Body of pancreas (tissue), 4 donors: Measurements from ENCODE around the gene DPH1.

ENCODE experiments used
- POLR2A ChIP-seq, 3 donors: fragments of 450-650 bp; IDR thresholded peaks; one replicate each; pipeline ENCODE4 v1.6.1; 2016; ENCODE audit warnings: antibody characterized with exemption in 3 of 3, mild to moderate bottlenecking in 2 of 3
- TF ChIP-seq, protein P1 (sequence below), 7 experiments: fragments of 450-650 bp in 4 of 7; fragments of 200-600 bp in 3 of 7; sonication (generic) in 3 of 7; IDR thresholded peaks; one replicate each; pipeline ENCODE4 v1.5.1; 2016 to 2019; ENCODE audit warnings: antibody characterized with exemption in 7 of 7

DNA sequence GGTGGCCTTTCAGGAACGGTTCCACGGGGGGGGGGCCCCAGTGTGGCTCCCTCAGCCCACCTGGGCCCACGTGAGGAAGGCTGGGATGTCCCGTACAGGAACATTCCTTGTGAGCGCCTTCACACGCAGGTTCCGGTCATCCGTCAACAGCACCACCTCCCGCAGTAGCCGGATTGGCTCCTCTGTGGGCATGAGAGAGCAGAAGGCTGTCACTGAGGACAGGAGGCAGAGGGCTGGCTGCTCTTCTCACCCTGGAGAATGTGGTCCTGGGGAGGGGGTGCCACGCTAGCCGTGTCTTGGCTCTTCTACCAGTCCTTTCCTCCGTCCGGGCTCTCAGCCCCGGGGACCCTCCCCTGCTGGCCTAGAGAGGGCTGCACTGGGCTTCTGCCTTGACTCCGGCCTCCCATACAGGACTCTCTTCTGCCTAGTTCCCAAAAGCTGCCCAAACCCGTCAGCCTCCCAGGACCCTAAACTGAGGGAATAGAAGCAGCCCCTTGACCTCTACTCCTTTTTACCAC, 31.5 kb downstream of the DPH1 start:
- TF ChIP-seq, protein P1, sequence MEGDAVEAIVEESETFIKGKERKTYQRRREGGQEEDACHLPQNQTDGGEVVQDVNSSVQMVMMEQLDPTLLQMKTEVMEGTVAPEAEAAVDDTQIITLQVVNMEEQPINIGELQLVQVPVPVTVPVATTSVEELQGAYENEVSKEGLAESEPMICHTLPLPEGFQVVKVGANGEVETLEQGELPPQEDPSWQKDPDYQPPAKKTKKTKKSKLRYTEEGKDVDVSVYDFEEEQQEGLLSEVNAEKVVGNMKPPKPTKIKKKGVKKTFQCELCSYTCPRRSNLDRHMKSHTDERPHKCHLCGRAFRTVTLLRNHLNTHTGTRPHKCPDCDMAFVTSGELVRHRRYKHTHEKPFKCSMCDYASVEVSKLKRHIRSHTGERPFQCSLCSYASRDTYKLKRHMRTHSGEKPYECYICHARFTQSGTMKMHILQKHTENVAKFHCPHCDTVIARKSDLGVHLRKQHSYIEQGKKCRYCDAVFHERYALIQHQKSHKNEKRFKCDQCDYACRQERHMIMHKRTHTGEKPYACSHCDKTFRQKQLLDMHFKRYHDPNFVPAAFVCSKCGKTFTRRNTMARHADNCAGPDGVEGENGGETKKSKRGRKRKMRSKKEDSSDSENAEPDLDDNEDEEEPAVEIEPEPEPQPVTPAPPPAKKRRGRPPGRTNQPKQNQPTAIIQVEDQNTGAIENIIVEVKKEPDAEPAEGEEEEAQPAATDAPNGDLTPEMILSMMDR (IDR thresholded peaks at IDR 0.05): no peak
- no peak for TF ChIP-seq POLR2A (IDR thresholded peaks at IDR 0.05)
